Endometrial microvascular endothelial cells (primary cell): Measurements from ENCODE around the gene HHATL. TPM values are rescaled to one million over a fixed set of nuclear protein-coding genes. Genes with fewer than 3 reads are reported as not detected.
"Not testable (repeated sequence)": the region's sequence is repeated elsewhere in the genome, so short reads cannot be mapped to it uniquely, and the experiment has no call there.

Experiments
- in situ Hi-C: cut with HindIII; loops from 2 replicates; pipeline ENCODE4 v1.10.0; 2017; ENCODE audit warnings: low sequenced_read_pairs, low pct_unique_long_range_greater_than_20kb; ENCODE audit errors: inconsistent ontology term
- total RNA-seq: library from RNA; depleted of rRNA; stranded (reverse); fragments of >200 nt; gene quantifications from one replicate; pipeline ENCODE4 v1.2.3, GENCODE V29; 2015; ENCODE audit errors: inconsistent ontology term

The HHATL gene
- total RNA-seq, 1 donor from 2014 or later, result not detected

GRCh38 chr3:42735019-42735418 is 32.4 kb upstream of the HHATL start:
- in situ Hi-C loops, result no loop called here

GRCh38 chr3:42734263-42734860 is 31.8 kb upstream of the HHATL start:
- in situ Hi-C loops, result no loop called here

GRCh38 chr3:42733501-42734262 is 31.1 kb upstream of the HHATL start:
- in situ Hi-C loops, result no loop called here

GRCh38 chr3:42732829-42733459 is 30.3 kb upstream of the HHATL start:
- in situ Hi-C loops, result no loop called here

- in situ Hi-C loops, result no loop called here
These were observed 29.7 kb upstream of the HHATL start for GRCh38 chr3:42732196-42732828.

- in situ Hi-C loops, result no loop called here
These were observed 29.0 kb upstream of the HHATL start for GRCh38 chr3:42731476-42732195.

- in situ Hi-C loops, result no loop called here
These were observed 28.3 kb upstream of the HHATL start for GRCh38 chr3:42730706-42731420.

GRCh38 chr3:42730294-42730693 is 27.7 kb upstream of the HHATL start:
- in situ Hi-C loops, result no loop called here

GRCh38 chr3:42729404-42730145 is 27.0 kb upstream of the HHATL start:
- in situ Hi-C loops, result no loop called here

GRCh38 chr3:42728668-42729364 is 26.2 kb upstream of the HHATL start:
- in situ Hi-C loops, result no loop called here

- in situ Hi-C loops, result no loop called here
These were observed 25.5 kb upstream of the HHATL start for GRCh38 chr3:42728056-42728455.

GRCh38 chr3:42725454-42725853 is 22.9 kb upstream of the HHATL start:
- in situ Hi-C loops, result no loop called here

- in situ Hi-C loops, result no loop called here
These were observed 20.6 kb upstream of the HHATL start for GRCh38 chr3:42723219-42723618.

GRCh38 chr3:42722442-42722841 is 19.8 kb upstream of the HHATL start:
- in situ Hi-C loops, result not testable (repeated sequence)

- in situ Hi-C loops, result no loop called here
These were observed 19.1 kb upstream of the HHATL start for GRCh38 chr3:42721690-42722089.

- in situ Hi-C loops, result no loop called here
These were observed 17.5 kb upstream of the HHATL start for GRCh38 chr3:42720126-42720525.

- in situ Hi-C loops, result no loop called here
These were observed 16.4 kb upstream of the HHATL start for GRCh38 chr3:42719002-42719401.
